Measurements from ENCODE around the gene ATAD3B. TPM values are rescaled to one million over a fixed set of nuclear protein-coding genes. Genes with fewer than 3 reads are reported as not detected.

ATAD3B gene
- total and polyA plus RNA-seq, 2 donors from 2014 or later: 13.3 to 28.8 TPM

- TF ChIP-seq CTCF (IDR thresholded peaks at IDR 0.05; ENCODE audit: borderline replicate concordance, extremely low read depth, insufficient read depth): no peak
- Histone ChIP-seq H3K27ac (ENCODE audit: low read depth in 2 of 2, low read length in 2 of 2) (no peak overlapping the region), H3K9ac (ENCODE audit: low read length in 3 of 3) (no peak overlapping the region), H3K4me3 (ENCODE audit: low read length in 3 of 3) (no peak overlapping the region), H3K27me3 (ENCODE audit: control insufficient read depth, insufficient read depth, low read length) (no peaks in the 10 kb centered on the region), H3K9me3 (ENCODE audit: control insufficient read depth in 2 of 3, insufficient read depth in 1 of 3, low read length in 3 of 3) (no peaks in the 10 kb centered on the region), H3K4me1 (ENCODE audit: control insufficient read depth in 2 of 3, insufficient read depth in 2 of 3, low read depth in 1 of 3, low read length in 3 of 3) (peaks cover 0 to 6% (median 0%) of the 10 kb centered on the region in 3 donors), H3K36me3 (ENCODE audit: control insufficient read depth in 2 of 3, insufficient read depth in 3 of 3, low read length in 3 of 3) (peaks cover 0 to 3% (median 0%) of the 10 kb centered on the region in 3 donors)
- DNase-seq (no peak), FAIRE-seq (no peak)
- intact Hi-C loops (cut with DNase I): no loop called here
Measured at GRCh38 chr1:1536938-1537546, 65.5 kb downstream of the ATAD3B start.

- intact Hi-C loops (cut with DNase I): no loop called here
- no peak for TF ChIP-seq CTCF (IDR thresholded peaks at IDR 0.05; ENCODE audit: borderline replicate concordance, extremely low read depth, insufficient read depth)
- no peak for DNase-seq
- H3K36me3 ChIP-seq (ENCODE audit: control insufficient read depth in 2 of 3, insufficient read depth in 3 of 3, low read length in 3 of 3): peaks cover 0 to 3% (median 0%) of the 10 kb centered on the region in 3 donors
- no peak for FAIRE-seq
- H3K27me3 ChIP-seq (ENCODE audit: control insufficient read depth, insufficient read depth, low read length): no peaks in the 10 kb centered on the region
- H3K27ac ChIP-seq (ENCODE audit: low read depth in 2 of 2, low read length in 2 of 2): no peak overlapping the region
- H3K9me3 ChIP-seq (ENCODE audit: control insufficient read depth in 2 of 3, insufficient read depth in 1 of 3, low read length in 3 of 3): no peaks in the 10 kb centered on the region
- peaks cover 0 to 6% (median 0%) of the 10 kb centered on the region in 3 donors for H3K4me1 ChIP-seq (ENCODE audit: control insufficient read depth in 2 of 3, insufficient read depth in 2 of 3, low read depth in 1 of 3, low read length in 3 of 3)
- no peak overlapping the region for H3K4me3 ChIP-seq (ENCODE audit: low read length in 3 of 3)
- no peak overlapping the region for H3K9ac ChIP-seq (ENCODE audit: low read length in 3 of 3)
Measured at GRCh38 chr1:1537626-1538250, 66.2 kb downstream of the ATAD3B start.

- Histone ChIP-seq H3K4me1 (ENCODE audit: control insufficient read depth in 2 of 3, insufficient read depth in 2 of 3, low read depth in 1 of 3, low read length in 3 of 3) (peaks cover 0 to 8% (median 0%) of the 10 kb centered on the region in 3 donors), H3K36me3 (ENCODE audit: control insufficient read depth in 2 of 3, insufficient read depth in 3 of 3, low read length in 3 of 3) (peaks cover 0 to 3% (median 0%) of the 10 kb centered on the region in 3 donors), H3K27ac (ENCODE audit: low read depth in 2 of 2, low read length in 2 of 2) (no peak overlapping the region), H3K9ac (ENCODE audit: low read length in 3 of 3) (no peak overlapping the region), H3K27me3 (ENCODE audit: control insufficient read depth, insufficient read depth, low read length) (no peaks in the 10 kb centered on the region), H3K9me3 (ENCODE audit: control insufficient read depth in 2 of 3, insufficient read depth in 1 of 3, low read length in 3 of 3) (no peaks in the 10 kb centered on the region), H3K4me3 (ENCODE audit: low read length in 3 of 3) (no peak overlapping the region)
- intact Hi-C loops (cut with DNase I): no loop called here
- no peak for TF ChIP-seq CTCF (IDR thresholded peaks at IDR 0.05; ENCODE audit: borderline replicate concordance, extremely low read depth, insufficient read depth)
- no peak for FAIRE-seq
- DNase-seq: no peak
Measured at GRCh38 chr1:1538334-1538733, 66.8 kb downstream of the ATAD3B start.
